ENCODE data around the gene LHX3.

LHX3 gene

GRCh38 chr9:136174779-136175615 is 29.9 kb downstream of the LHX3 start:
- no peak for DNase-seq

GRCh38 chr9:136173648-136174290 is 31.2 kb downstream of the LHX3 start:
- DNase-seq, result no peak

- no peak for DNase-seq
These were observed 32.4 kb downstream of the LHX3 start for GRCh38 chr9:136172412-136173079.

GRCh38 chr9:136171801-136172411 is 33.0 kb downstream of the LHX3 start:
- DNase-seq, result no peak

GRCh38 chr9:136171009-136171800 is 33.7 kb downstream of the LHX3 start:
- no peak for DNase-seq

- peak; percentile 62 to 75 for DNase-seq
These were observed 34.7 kb downstream of the LHX3 start for GRCh38 chr9:136170006-136170901.

- DNase-seq, result no peak
These were observed 35.4 kb downstream of the LHX3 start for GRCh38 chr9:136169495-136169894.

GRCh38 chr9:136163248-136163850 is 41.6 kb downstream of the LHX3 start:
- no peak for DNase-seq

- no peak for DNase-seq
These were observed 43.8 kb downstream of the LHX3 start for GRCh38 chr9:136160995-136161610.

- no peak for DNase-seq
These were observed 44.5 kb downstream of the LHX3 start for GRCh38 chr9:136160381-136160841.

- no peak for DNase-seq
These were observed 45.1 kb downstream of the LHX3 start for GRCh38 chr9:136159851-136160250.

- no peak for DNase-seq
These were observed 47.3 kb downstream of the LHX3 start for GRCh38 chr9:136157477-136158265.

- DNase-seq, result no peak
These were observed 48.5 kb downstream of the LHX3 start for GRCh38 chr9:136156209-136157120.

- DNase-seq, result no peak
These were observed 49.4 kb downstream of the LHX3 start for GRCh38 chr9:136155576-136155975.

- DNase-seq, result no peak
These were observed 50.0 kb downstream of the LHX3 start for GRCh38 chr9:136154943-136155342.

- no peak for DNase-seq
These were observed 51.4 kb downstream of the LHX3 start for GRCh38 chr9:136153381-136154065.

GRCh38 chr9:136152931-136153330 is 52.0 kb downstream of the LHX3 start:
- no peak for DNase-seq

- no peak for DNase-seq
These were observed 52.4 kb downstream of the LHX3 start for GRCh38 chr9:136152543-136152866.

Measured in stimulated activated CD4-positive, alpha-beta T cell treated with anti-CD3 and anti-CD28 coated beads, Interleukin-2, amount 100 ng/mL, for 24 hours (primary cell).